Stimulated activated naive B cell treated with anti-CD40 and anti-IgM and Interleukin-4, amounts not matched to agents 10 μg/mL and 1 μg/mL and 100 μg/mL, for 72 hours (primary cell): ENCODE data around the gene PBX1.

ENCODE experiments used
- ATAC-seq, 2 donors: fragments of 150-1000 bp; cut with Tn5 transposase; replicated peaks; 2 replicates each; pipeline ENCODE4 v1.10.0; 2021; ENCODE audit warnings: moderate library complexity in 1 of 2
- DNase-seq: peaks from one replicate; pipeline ENCODE4 v3.0.0; 2021
- H3K27ac Mint-ChIP-seq: one replicate; pipeline ENCODE4 v1.8.0; 2022; ENCODE audit warnings: mild to moderate bottlenecking, mixed read lengths
- H3K27me3 Mint-ChIP-seq, 2 donors: one replicate each; pipeline ENCODE4 v1.8.0; 2022; ENCODE audit warnings: mixed read lengths in 2 of 2
- H3K36me3 Mint-ChIP-seq, 2 donors: one replicate each; pipeline ENCODE4 v1.8.0; 2022; ENCODE audit warnings: mixed read lengths in 2 of 2, mild to moderate bottlenecking in 1 of 2
- H3K4me1 Mint-ChIP-seq, 2 donors: one replicate each; pipeline ENCODE4 v1.8.0; 2022; ENCODE audit warnings: mixed read lengths in 2 of 2, mild to moderate bottlenecking in 1 of 2
- H3K4me3 Mint-ChIP-seq, 2 donors: one replicate each; pipeline ENCODE4 v1.8.0; 2022; ENCODE audit warnings: mild to moderate bottlenecking in 2 of 2, mixed read lengths in 2 of 2, moderate library complexity in 1 of 2
- H3K9me3 Mint-ChIP-seq, 2 donors: one replicate each; pipeline ENCODE4 v1.8.0; 2022; ENCODE audit warnings: mixed read lengths in 2 of 2, mild to moderate bottlenecking in 1 of 2

The PBX1 gene

GRCh38 chr1:164560121-164560541 is 1.1 kb downstream of the PBX1 start:
- Mint-ChIP-seq H3K36me3 (no peaks in the 10 kb centered on the region), H3K27me3 (peaks cover 24 to 31% of the 10 kb centered on the region in 2 donors), H3K4me3 (peak overlapping the region; percentile 68 to 73), H3K9me3 (peaks cover 0 to 2% of the 10 kb centered on the region in 2 donors), H3K4me1 (peaks cover 2 to 13% of the 10 kb centered on the region in 2 donors), H3K27ac (no peak overlapping the region)
- ATAC-seq (no peak), DNase-seq (no peak)

DNA sequence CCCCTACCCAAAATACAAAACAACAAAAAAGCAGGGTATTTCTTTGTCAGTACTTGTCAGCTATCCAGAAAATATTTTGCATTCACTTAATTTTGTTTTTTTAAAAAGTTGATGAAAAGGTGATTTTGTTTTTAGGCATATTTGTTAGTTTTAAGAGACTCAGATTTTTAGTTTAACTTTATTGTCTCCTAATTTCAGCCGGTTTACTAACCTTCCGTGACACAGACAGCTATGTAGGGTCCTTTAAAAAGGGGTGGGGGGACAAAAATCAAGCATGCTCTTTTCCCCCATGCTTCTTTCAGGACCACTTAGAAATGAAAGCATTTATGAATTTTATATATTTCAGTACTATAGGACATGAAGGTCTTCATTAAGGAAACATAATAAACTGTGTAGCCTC is 1.6 kb downstream of the PBX1 start:
- no peak overlapping the region for H3K4me3 Mint-ChIP-seq
- no peak for ATAC-seq

GRCh38 chr1:164561007-164561406 is 2.0 kb downstream of the PBX1 start:
- H3K27ac Mint-ChIP-seq, result no peak overlapping the region
- H3K27me3 Mint-ChIP-seq, result peaks cover 21 to 30% of the 10 kb centered on the region in 2 donors
- no peak for DNase-seq
- H3K9me3 Mint-ChIP-seq, result peaks cover 0 to 2% of the 10 kb centered on the region in 2 donors
- H3K4me1 Mint-ChIP-seq, result peaks cover 2 to 13% of the 10 kb centered on the region in 2 donors
- no peaks in the 10 kb centered on the region for H3K36me3 Mint-ChIP-seq
- no peak for ATAC-seq
- H3K4me3 Mint-ChIP-seq, result no peak overlapping the region

More for the DNA sequence above, 1.6 kb downstream of the PBX1 start:
- DNase-seq, result no peak
- Mint-ChIP-seq H3K27ac (no peak overlapping the region), H3K36me3 (no peaks in the 10 kb centered on the region), H3K27me3 (peaks cover 24 to 31% of the 10 kb centered on the region in 2 donors), H3K4me1 (peaks cover 2 to 13% of the 10 kb centered on the region in 2 donors), H3K9me3 (peaks cover 0 to 2% of the 10 kb centered on the region in 2 donors)

- Mint-ChIP-seq H3K27me3 (peaks cover 18 to 26% of the 10 kb centered on the region in 2 donors), H3K4me3 (no peak overlapping the region), H3K36me3 (no peaks in the 10 kb centered on the region), H3K4me1 (peaks cover 2 to 13% of the 10 kb centered on the region in 2 donors), H3K27ac (no peak overlapping the region), H3K9me3 (peaks cover 0 to 1% of the 10 kb centered on the region in 2 donors)
- DNase-seq (no peak), ATAC-seq (no peak)
Observed at GRCh38 chr1:164561472-164561871, 2.5 kb downstream of the PBX1 start.

DNA sequence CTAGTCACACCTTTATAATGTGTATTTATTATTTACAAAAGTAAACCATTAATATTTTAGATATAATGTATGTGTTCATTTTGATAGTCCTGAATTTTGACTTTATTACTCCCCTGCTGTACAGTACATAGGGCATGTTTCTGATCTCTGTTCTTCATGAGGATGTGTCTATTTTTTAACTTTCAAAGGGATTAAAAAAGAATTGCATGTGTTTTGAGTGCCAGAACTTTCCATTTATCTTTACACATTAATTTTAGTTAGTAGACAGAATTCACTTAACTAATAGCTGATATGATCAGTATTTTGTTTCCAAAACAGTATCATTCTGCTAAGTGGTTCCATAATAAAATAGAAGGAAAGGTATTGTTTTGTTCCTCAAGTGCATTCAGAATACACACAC is 3.1 kb downstream of the PBX1 start:
- no peaks in the 10 kb centered on the region for H3K36me3 Mint-ChIP-seq
- H3K27me3 Mint-ChIP-seq, result peaks cover 15 to 22% of the 10 kb centered on the region in 2 donors
- ATAC-seq (no peak), DNase-seq (no peak)
- H3K4me1 Mint-ChIP-seq, result peaks cover 2 to 13% of the 10 kb centered on the region in 2 donors
- no peak overlapping the region for H3K27ac Mint-ChIP-seq
- no peak overlapping the region for H3K4me3 Mint-ChIP-seq
- H3K9me3 Mint-ChIP-seq, result no peaks in the 10 kb centered on the region

DNA sequence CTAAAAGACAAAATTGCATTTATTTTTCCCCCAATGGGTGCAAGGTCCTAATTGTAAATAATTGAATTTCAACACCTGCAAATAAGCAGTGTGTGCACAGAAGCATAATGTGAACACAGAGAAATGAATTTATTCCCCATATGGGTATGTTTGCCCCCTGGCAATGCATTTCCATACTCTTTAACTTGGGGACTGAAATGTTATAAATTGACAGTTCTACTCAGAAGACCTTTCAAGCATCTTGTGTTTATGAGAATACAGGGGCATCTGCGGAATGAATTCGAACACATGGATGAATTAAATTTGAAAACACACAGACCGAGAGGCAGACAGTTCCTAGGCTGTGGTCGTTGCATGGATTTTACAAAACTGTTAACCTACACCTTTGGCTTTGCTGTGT is 3.5 kb downstream of the PBX1 start:
- no peak for DNase-seq
- H3K4me3 Mint-ChIP-seq, result no peak overlapping the region
- ATAC-seq, result no peak
- peaks cover 15 to 22% of the 10 kb centered on the region in 2 donors for H3K27me3 Mint-ChIP-seq
- H3K9me3 Mint-ChIP-seq, result no peaks in the 10 kb centered on the region
- H3K27ac Mint-ChIP-seq, result no peak overlapping the region
- H3K4me1 Mint-ChIP-seq, result peaks cover 2 to 13% of the 10 kb centered on the region in 2 donors
- H3K36me3 Mint-ChIP-seq, result no peaks in the 10 kb centered on the region

GRCh38 chr1:164562947-164563520 is 4.0 kb downstream of the PBX1 start:
- Mint-ChIP-seq H3K9me3 (no peaks in the 10 kb centered on the region), H3K36me3 (no peaks in the 10 kb centered on the region), H3K4me1 (peaks cover 2 to 13% of the 10 kb centered on the region in 2 donors), H3K27ac (no peak overlapping the region), H3K4me3 (no peak overlapping the region), H3K27me3 (peaks cover 15 to 22% of the 10 kb centered on the region in 2 donors)
- ATAC-seq, result no peak
- no peak for DNase-seq

DNA sequence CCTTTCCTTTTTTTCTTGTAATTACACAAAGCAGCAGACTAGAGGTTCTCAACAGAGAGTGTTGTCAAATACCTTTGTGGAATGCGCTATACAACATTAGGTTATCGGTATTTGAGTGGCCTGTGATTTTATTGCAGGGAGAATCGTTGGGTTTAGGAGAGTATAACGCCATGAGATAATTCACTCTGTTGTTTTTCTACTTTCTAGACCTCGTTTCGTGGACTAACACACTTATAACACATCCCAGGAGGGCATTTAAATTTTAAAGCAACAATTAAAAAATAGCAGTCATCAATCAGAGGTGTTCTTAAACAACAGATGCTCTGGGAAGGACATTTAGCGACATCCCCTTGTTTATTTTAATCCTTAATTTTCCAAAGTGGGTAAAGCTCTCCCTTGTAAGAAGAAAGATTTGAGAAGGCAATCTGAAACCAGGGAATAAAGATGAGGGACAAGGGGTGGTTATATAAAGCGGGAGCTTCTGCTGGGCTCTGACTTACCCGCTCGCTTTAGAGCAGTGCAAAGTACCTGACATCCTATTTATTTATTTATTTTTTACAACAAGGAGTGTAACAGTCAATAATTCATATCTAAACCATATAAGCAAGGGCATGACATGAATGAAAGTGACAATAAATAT is 4.9 kb downstream of the PBX1 start:
- no peak for DNase-seq
- no peaks in the 10 kb centered on the region for H3K36me3 Mint-ChIP-seq
- ATAC-seq, result no peak
- no peak overlapping the region for H3K27ac Mint-ChIP-seq
- H3K4me1 Mint-ChIP-seq, result peaks cover 2 to 13% of the 10 kb centered on the region in 2 donors
- no peak overlapping the region for H3K4me3 Mint-ChIP-seq
- peaks cover 15 to 22% of the 10 kb centered on the region in 2 donors for H3K27me3 Mint-ChIP-seq
- no peaks in the 10 kb centered on the region for H3K9me3 Mint-ChIP-seq

- ATAC-seq (no peak), DNase-seq (no peak)
- H3K9me3 Mint-ChIP-seq, result no peaks in the 10 kb centered on the region
- H3K4me1 Mint-ChIP-seq, result peaks cover 2 to 13% of the 10 kb centered on the region in 2 donors
- H3K27me3 Mint-ChIP-seq, result peaks cover 15 to 21% of the 10 kb centered on the region in 2 donors
- H3K4me3 Mint-ChIP-seq, result no peak overlapping the region
- no peaks in the 10 kb centered on the region for H3K36me3 Mint-ChIP-seq
- H3K27ac Mint-ChIP-seq, result no peak overlapping the region
Observed at GRCh38 chr1:164564378-164564777, 5.4 kb downstream of the PBX1 start.

- no peaks in the 10 kb centered on the region for H3K36me3 Mint-ChIP-seq
- no peak overlapping the region for H3K27ac Mint-ChIP-seq
- peaks cover 0 to 3% of the 10 kb centered on the region in 2 donors for H3K4me1 Mint-ChIP-seq
- ATAC-seq (no peak), DNase-seq (no peak)
- H3K4me3 Mint-ChIP-seq, result no peak overlapping the region
- H3K27me3 Mint-ChIP-seq, result peaks cover 12 to 14% of the 10 kb centered on the region in 2 donors
- peaks cover 0 to 2% of the 10 kb centered on the region in 2 donors for H3K9me3 Mint-ChIP-seq
Observed at GRCh38 chr1:164565357-164565756, 6.4 kb downstream of the PBX1 start.

- H3K27me3 Mint-ChIP-seq, result peaks cover 0 to 4% of the 10 kb centered on the region in 2 donors
- H3K4me3 Mint-ChIP-seq, result no peak overlapping the region
- no peaks in the 10 kb centered on the region for H3K4me1 Mint-ChIP-seq
- DNase-seq (no peak), ATAC-seq (no peak)
- no peaks in the 10 kb centered on the region for H3K36me3 Mint-ChIP-seq
- peaks cover 0 to 2% of the 10 kb centered on the region in 2 donors for H3K9me3 Mint-ChIP-seq
- no peak overlapping the region for H3K27ac Mint-ChIP-seq
Observed at GRCh38 chr1:164567774-164568173, 8.8 kb downstream of the PBX1 start.

DNA sequence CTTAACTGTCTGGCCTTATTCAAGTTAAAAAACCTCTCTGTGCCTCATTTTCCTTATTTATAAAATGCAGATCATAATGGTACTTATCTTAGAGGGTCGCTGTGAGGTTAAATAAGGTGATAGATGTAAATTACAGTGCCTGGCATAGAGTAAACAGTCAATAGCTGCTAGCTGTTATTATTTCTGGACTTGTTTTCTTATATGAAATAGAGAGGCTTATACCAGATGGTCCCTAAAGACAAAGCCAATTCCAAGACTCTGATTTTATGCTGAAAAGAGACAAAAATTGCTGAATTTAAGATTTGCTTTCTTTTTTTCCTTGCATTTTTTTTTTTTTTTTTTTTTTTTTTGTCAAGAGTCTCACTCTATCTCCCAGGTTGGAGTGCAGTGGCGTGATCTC is 10.3 kb downstream of the PBX1 start:
- ATAC-seq (no peak), DNase-seq (no peak)
- no peaks in the 10 kb centered on the region for H3K36me3 Mint-ChIP-seq
- no peak overlapping the region for H3K27ac Mint-ChIP-seq
- peaks cover 0 to 4% of the 10 kb centered on the region in 2 donors for H3K27me3 Mint-ChIP-seq
- no peaks in the 10 kb centered on the region for H3K4me1 Mint-ChIP-seq
- peaks cover 0 to 2% of the 10 kb centered on the region in 2 donors for H3K9me3 Mint-ChIP-seq
- H3K4me3 Mint-ChIP-seq, result no peak overlapping the region

GRCh38 chr1:164569866-164570265 is 10.9 kb downstream of the PBX1 start:
- ATAC-seq (no peak), DNase-seq (no peak)
- Mint-ChIP-seq H3K27ac (no peak overlapping the region), H3K4me3 (no peak overlapping the region), H3K9me3 (peaks cover 0 to 2% of the 10 kb centered on the region in 2 donors), H3K36me3 (no peaks in the 10 kb centered on the region), H3K27me3 (peaks cover 0 to 4% of the 10 kb centered on the region in 2 donors), H3K4me1 (no peaks in the 10 kb centered on the region)

- no peak overlapping the region for H3K27ac Mint-ChIP-seq
- H3K9me3 Mint-ChIP-seq, result peaks cover 2 to 4% of the 10 kb centered on the region in 2 donors
- no peaks in the 10 kb centered on the region for H3K36me3 Mint-ChIP-seq
- peaks cover 0 to 4% of the 10 kb centered on the region in 2 donors for H3K27me3 Mint-ChIP-seq
- no peak for DNase-seq
- no peaks in the 10 kb centered on the region for H3K4me1 Mint-ChIP-seq
- H3K4me3 Mint-ChIP-seq, result no peak overlapping the region
- ATAC-seq, result no peak
Observed at GRCh38 chr1:164571333-164571732, 12.3 kb downstream of the PBX1 start.

- DNase-seq (no peak), ATAC-seq (no peak)
- no peaks in the 10 kb centered on the region for H3K4me1 Mint-ChIP-seq
- peaks cover 0 to under 1% of the 10 kb centered on the region in 2 donors for H3K27me3 Mint-ChIP-seq
- no peaks in the 10 kb centered on the region for H3K36me3 Mint-ChIP-seq
- peaks cover 0 to 4% of the 10 kb centered on the region in 2 donors for H3K9me3 Mint-ChIP-seq
- no peak overlapping the region for H3K4me3 Mint-ChIP-seq
- no peak overlapping the region for H3K27ac Mint-ChIP-seq
Observed at GRCh38 chr1:164575356-164575886, 16.4 kb downstream of the PBX1 start.
